ENCODE measurements around the gene WDSUB1. TPM values are rescaled to one million over a fixed set of nuclear protein-coding genes. Genes with fewer than 3 reads are reported as not detected.
A peak's percentile ranks its signal among the peaks of the same experiment; 100 is the strongest.

Gene WDSUB1
- polyA plus RNA-seq, 1 experiment, result 7.6 TPM

GRCh38 chr2:159206736-159207380, 79.6 kb downstream of the WDSUB1 start:
- ChIA-PET POLR2A (no interaction called here), CTCF (interaction anchor here (0.5 to 1.1 kb wide), 3 partner anchors 22 to 43 kb away, joined by 3 to 8 read pairs (median 6); no protein-coding TSS in a partner anchor)
- Histone ChIP-seq H3K9me3 (ENCODE audit: control insufficient read depth, insufficient read depth, low read length) (no peaks in the 10 kb centered on the region), H3K27ac (ENCODE audit: low read depth, low read length) (no peak overlapping the region), H3K27me3 (ENCODE audit: control insufficient read depth, insufficient read depth, low read length) (no peaks in the 10 kb centered on the region), H3K4me3 (ENCODE audit: low read depth, low read length) (no peak overlapping the region)
- TF ChIP-seq CTCF (IDR thresholded peaks at IDR 0.05; ENCODE audit: low read depth, low read length), result no peak
- DNase-seq (ENCODE audit: low read depth, low spot score), result no peak

GRCh38 chr2:159204381-159205144, 81.9 kb downstream of the WDSUB1 start:
- Histone ChIP-seq H3K27ac (ENCODE audit: low read depth, low read length) (no peak overlapping the region), H3K9me3 (ENCODE audit: control insufficient read depth, insufficient read depth, low read length) (no peaks in the 10 kb centered on the region), H3K27me3 (ENCODE audit: control insufficient read depth, insufficient read depth, low read length) (no peaks in the 10 kb centered on the region), H3K4me3 (ENCODE audit: low read depth, low read length) (no peak overlapping the region)
- TF ChIP-seq CTCF (IDR thresholded peaks at IDR 0.05; ENCODE audit: low read depth, low read length), result no peak
- ChIA-PET CTCF (no interaction called here), POLR2A (no interaction called here)
- DNase-seq (ENCODE audit: low read depth, low spot score), result no peak

GRCh38 chr2:159202568-159203071, 83.9 kb downstream of the WDSUB1 start:
- no peak for TF ChIP-seq CTCF (IDR thresholded peaks at IDR 0.05; ENCODE audit: low read depth, low read length)
- CTCF ChIA-PET, result interaction anchor here (0.6 to 1.2 kb wide), 2 partner anchors 34 to 40 kb away, joined by 3 to 4 read pairs; no protein-coding TSS in a partner anchor
- H3K9me3 ChIP-seq (ENCODE audit: control insufficient read depth, insufficient read depth, low read length), result no peaks in the 10 kb centered on the region
- peak overlapping the region; percentile 87 for H3K27ac ChIP-seq (ENCODE audit: low read depth, low read length)
- peak overlapping the region; percentile 18 for H3K4me3 ChIP-seq (ENCODE audit: low read depth, low read length)
- H3K27me3 ChIP-seq (ENCODE audit: control insufficient read depth, insufficient read depth, low read length), result no peaks in the 10 kb centered on the region
- POLR2A ChIA-PET, result interaction anchor here (0.6 to 1.9 kb wide), 9 partner anchors 24 to 1900 kb away, joined by 3 to 8 read pairs (median 4); partner anchors contain the start of gene WDSUB1
- DNase-seq (ENCODE audit: low read depth, low spot score), result peak; percentile 98

GRCh38 chr2:159201360-159202063, 85.0 kb downstream of the WDSUB1 start:
- H3K27ac ChIP-seq (ENCODE audit: low read depth, low read length), result peak overlapping the region; percentile 87
- DNase-seq (ENCODE audit: low read depth, low spot score), result peak; percentile 13

More at GRCh38 chr2:159201360-159202063, 85.0 kb downstream of the WDSUB1 start:
- no peaks in the 10 kb centered on the region for H3K27me3 ChIP-seq (ENCODE audit: control insufficient read depth, insufficient read depth, low read length)
- H3K4me3 ChIP-seq (ENCODE audit: low read depth, low read length), result no peak overlapping the region
- H3K9me3 ChIP-seq (ENCODE audit: control insufficient read depth, insufficient read depth, low read length), result no peaks in the 10 kb centered on the region
- CTCF ChIA-PET, result no interaction called here
- TF ChIP-seq CTCF (IDR thresholded peaks at IDR 0.05; ENCODE audit: low read depth, low read length), result no peak
- POLR2A ChIA-PET, result interaction anchor here (0.7 to 1.9 kb wide), 3 partner anchors 10 to 61 kb away, joined by 3 to 4 read pairs (median 3); no protein-coding TSS in a partner anchor
